PC-9 (cell line): Measurements from ENCODE around the gene SH3GL1. TPM values are rescaled to one million over a fixed set of nuclear protein-coding genes. Genes with fewer than 3 reads are reported as not detected.

Experiments
- BruUV-seq: library from RNA; stranded (reverse); fragments of 400-500 nt; replicated peaks from 2 replicates; lab custom pipeline; 2021; lab: Mats Ljungman, UMichigan
- CTCF ChIA-PET: fragments of 300-600 bp; sonication (Branson Sonifier 250); formaldehyde crosslinking; loops from one replicate; lab custom pipeline; 2022; ENCODE audit warnings: antibody characterized with exemption; lab: Charles Lee
- POLR2A ChIA-PET: fragments of 300-600 bp; sonication (Branson Sonifier 250); formaldehyde crosslinking; loops from one replicate; lab custom pipeline; 2022; ENCODE audit warnings: antibody characterized with exemption; ENCODE audit not compliant: unreplicated experiment; lab: Charles Lee
- DNase-seq, 2 experiments: peaks; one replicate each; pipeline versions ENCODE4 v3.0.0 to v3.0.0-alpha.2; 2015 to 2022; ENCODE audit warnings: mixed read lengths in 1 of 2
- H2AFZ ChIP-seq: fragments of 200-600 bp; sonication (generic); 2 replicates; pipeline ENCODE4 v1.8.1; 2017; ENCODE audit warnings: antibody characterized with exemption
- H3F3A ChIP-seq: fragments of 200-600 bp; sonication (generic); 2 replicates; pipeline ENCODE4 v1.8.1; 2017; ENCODE audit warnings: antibody characterized with exemption, mild to moderate bottlenecking, low read depth; ENCODE audit not compliant: insufficient read depth
- H3K27ac ChIP-seq: fragments of 200-600 bp; sonication (generic); 2 replicates; pipeline ENCODE4 v1.6.1; 2016; ENCODE audit warnings: mixed run types
- H3K27me3 ChIP-seq: fragments of 200-600 bp; sonication (generic); 2 replicates; pipeline ENCODE4 v1.6.1; 2016; ENCODE audit warnings: low read depth, mixed run types; ENCODE audit not compliant: insufficient read depth
- H3K36me3 ChIP-seq: fragments of 200-600 bp; sonication (generic); 2 replicates; pipeline ENCODE4 v1.6.1; 2016; ENCODE audit warnings: low read depth, mixed run types
- H3K4me1 ChIP-seq: fragments of 200-600 bp; sonication (generic); replicated peaks from 2 replicates; pipeline ENCODE4 v1.6.1; 2016; ENCODE audit warnings: mixed run types; ENCODE audit not compliant: insufficient read depth
- H3K4me2 ChIP-seq: fragments of 200-600 bp; sonication (generic); 2 replicates; pipeline ENCODE4 v1.6.1; 2017; ENCODE audit warnings: mixed run types
- H3K4me3 ChIP-seq: fragments of 200-600 bp; sonication (generic); 2 replicates; pipeline ENCODE4 v1.6.1; 2016; ENCODE audit warnings: mixed run types
- H3K79me2 ChIP-seq: fragments of 200-600 bp; sonication (generic); 2 replicates; pipeline ENCODE4 v1.6.1; 2017; ENCODE audit warnings: low read depth, mixed run types
- H3K9me2 ChIP-seq: fragments of 200-600 bp; sonication (generic); 2 replicates; pipeline ENCODE4 v1.8.1; 2017; ENCODE audit warnings: mild to moderate bottlenecking; ENCODE audit not compliant: insufficient read depth
- H3K9me3 ChIP-seq: fragments of 200-600 bp; sonication (generic); 2 replicates; pipeline ENCODE4 v1.8.1; 2016; ENCODE audit warnings: low read depth; ENCODE audit not compliant: insufficient read depth
- H4K20me1 ChIP-seq: fragments of 200-600 bp; sonication (generic); 2 replicates; pipeline ENCODE4 v1.8.1; 2017; ENCODE audit not compliant: insufficient read depth
- CTCF ChIP-seq: fragments of 200-600 bp; sonication (generic); conservative IDR thresholded peaks from 2 replicates; pipeline ENCODE4 v1.6.1; 2017; ENCODE audit warnings: mixed run types, antibody characterized with exemption, mild to moderate bottlenecking, moderate library complexity
- EZH2 ChIP-seq: fragments of 200-600 bp; sonication (generic); IDR thresholded peaks from 2 replicates; pipeline ENCODE4 v1.8.0; 2017; ENCODE audit warnings: antibody characterized with exemption, low read depth
- intact Hi-C: fragments of 100-400 bp; cut with micrococcal nuclease; formaldehyde crosslinking; loops from one replicate; pipeline ENCODE4 v1.10.0; 2022; ENCODE audit not compliant: unreplicated experiment
- total RNA-seq: library from RNA; stranded (reverse); gene quantifications from 2 replicates; pipeline ENCODE4 v1.2.3, GENCODE V29; 2021

SH3GL1 gene
- total RNA-seq, 1 experiment from 2014 or later = 49.2 TPM

GRCh38 chr19:4362101-4362828, 38.1 kb downstream of the SH3GL1 start:
- no peaks in the 10 kb centered on the region for H3F3A ChIP-seq
- no peak overlapping the region for H3K4me2 ChIP-seq
- no peak overlapping the region for H3K4me3 ChIP-seq
- CTCF ChIA-PET = interaction anchor here (0.6 kb wide), 1 partner anchor 40 kb away, joined by 3 read pairs; no protein-coding TSS in a partner anchor
- TF ChIP-seq EZH2 = no peak
- no peak for TF ChIP-seq CTCF
- H3K36me3 ChIP-seq = no peaks in the 10 kb centered on the region
- H2AFZ ChIP-seq = no peak overlapping the region
- POLR2A ChIA-PET = no interaction called here
- H3K27me3 ChIP-seq = no peaks in the 10 kb centered on the region
- no peak overlapping the region for H3K27ac ChIP-seq
- no peaks in the 10 kb centered on the region for H3K79me2 ChIP-seq
- no peaks in the 10 kb centered on the region for H3K9me2 ChIP-seq
- H3K4me1 ChIP-seq = no peaks in the 10 kb centered on the region
- DNase-seq = no peak
- H3K9me3 ChIP-seq = no peaks in the 10 kb centered on the region
- H4K20me1 ChIP-seq = no peaks in the 10 kb centered on the region
- no TSS peak for BruUV-seq
- intact Hi-C loops = no loop called here

- ChIA-PET CTCF (interaction anchor here (0.6 kb wide), 1 partner anchor 39 kb away, joined by 3 read pairs; no protein-coding TSS in a partner anchor), POLR2A (no interaction called here)
- H3K27me3 ChIP-seq = no peaks in the 10 kb centered on the region
- no TSS peak for BruUV-seq
- intact Hi-C loops = no loop called here
- no peak overlapping the region for H3K4me2 ChIP-seq
- H3K36me3 ChIP-seq = no peaks in the 10 kb centered on the region
- H3K4me3 ChIP-seq = no peak overlapping the region
- TF ChIP-seq EZH2 (no peak), CTCF (no peak)
- no peaks in the 10 kb centered on the region for H3F3A ChIP-seq
- H4K20me1 ChIP-seq = no peaks in the 10 kb centered on the region
- no peaks in the 10 kb centered on the region for H3K4me1 ChIP-seq
- H3K27ac ChIP-seq = no peak overlapping the region
- DNase-seq = no peak
- no peaks in the 10 kb centered on the region for H3K9me3 ChIP-seq
- no peaks in the 10 kb centered on the region for H3K9me2 ChIP-seq
- H3K79me2 ChIP-seq = no peaks in the 10 kb centered on the region
- no peak overlapping the region for H2AFZ ChIP-seq
These were observed 38.9 kb downstream of the SH3GL1 start for GRCh38 chr19:4361152-4362046.

GRCh38 chr19:4360641-4361151, 39.7 kb downstream of the SH3GL1 start:
- Histone ChIP-seq H3K27me3 (no peaks in the 10 kb centered on the region), H2AFZ (no peak overlapping the region), H4K20me1 (no peaks in the 10 kb centered on the region), H3K4me3 (no peak overlapping the region), H3K4me2 (no peak overlapping the region), H3K9me3 (no peaks in the 10 kb centered on the region), H3K4me1 (no peaks in the 10 kb centered on the region), H3K79me2 (no peaks in the 10 kb centered on the region), H3F3A (no peaks in the 10 kb centered on the region), H3K27ac (no peak overlapping the region), H3K9me2 (no peaks in the 10 kb centered on the region), H3K36me3 (no peaks in the 10 kb centered on the region)
- TSS peak; percentile 51 for BruUV-seq
- ChIA-PET POLR2A (interaction anchor here (0.6 kb wide), 1 partner anchor 17 kb away, joined by 4 read pairs; the partner anchor contains the start of gene MPND), CTCF (no interaction called here)
- intact Hi-C loops = no loop called here
- TF ChIP-seq CTCF (no peak), EZH2 (no peak)
- DNase-seq = no peak
